ENCODE results near the gene SYK.

SYK gene

DNA sequence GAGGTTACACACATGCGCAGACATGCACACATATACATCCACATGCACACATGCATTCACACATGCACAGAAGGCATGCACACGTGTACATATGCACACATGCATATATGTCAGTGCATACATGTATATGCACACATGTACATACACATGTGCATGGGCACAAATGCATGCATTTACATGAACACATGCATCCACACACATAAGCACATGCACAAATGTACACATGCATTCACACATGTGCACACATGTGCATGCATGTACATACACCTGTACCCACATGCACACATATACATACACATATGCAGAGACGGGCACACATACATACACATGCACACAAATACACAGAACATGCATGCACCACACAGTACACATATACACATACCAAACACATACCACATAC, 97.7 kb downstream of the SYK start:
- Histone ChIP-seq H3K36me3 (ENCODE audit: control insufficient read depth, low read depth, low read length) (no peaks in the 10 kb centered on the region), H3K9me3 (ENCODE audit: control insufficient read depth, low read depth, low read length) (no peaks in the 10 kb centered on the region), H3K27me3 (ENCODE audit: control insufficient read depth, insufficient read depth, low read length) (no peaks in the 10 kb centered on the region), H3K27ac (ENCODE audit: low read length) (no peak overlapping the region), H3K4me1 (ENCODE audit: control insufficient read depth, low read depth, low read length) (peaks cover 12% of the 10 kb centered on the region), H3K9ac (ENCODE audit: low read length) (no peak overlapping the region), H3K4me3 (ENCODE audit: low read length) (no peak overlapping the region)

- H3K36me3 ChIP-seq (ENCODE audit: control insufficient read depth, low read depth, low read length) = no peaks in the 10 kb centered on the region
- H3K27me3 ChIP-seq (ENCODE audit: control insufficient read depth, insufficient read depth, low read length) = no peaks in the 10 kb centered on the region
- H3K27ac ChIP-seq (ENCODE audit: low read length) = no peak overlapping the region
- no peak overlapping the region for H3K9ac ChIP-seq (ENCODE audit: low read length)
- H3K9me3 ChIP-seq (ENCODE audit: control insufficient read depth, low read depth, low read length) = no peaks in the 10 kb centered on the region
- peaks cover 12% of the 10 kb centered on the region for H3K4me1 ChIP-seq (ENCODE audit: control insufficient read depth, low read depth, low read length)
- H3K4me3 ChIP-seq (ENCODE audit: low read length) = no peak overlapping the region
These were observed 98.5 kb downstream of the SYK start for GRCh38 chr9:90900130-90900529.

- Histone ChIP-seq H3K27ac (ENCODE audit: low read length) (no peak overlapping the region), H3K9me3 (ENCODE audit: control insufficient read depth, low read depth, low read length) (no peaks in the 10 kb centered on the region), H3K36me3 (ENCODE audit: control insufficient read depth, low read depth, low read length) (no peaks in the 10 kb centered on the region), H3K4me3 (ENCODE audit: low read length) (no peak overlapping the region), H3K27me3 (ENCODE audit: control insufficient read depth, insufficient read depth, low read length) (no peaks in the 10 kb centered on the region), H3K4me1 (ENCODE audit: control insufficient read depth, low read depth, low read length) (no peaks in the 10 kb centered on the region), H3K9ac (ENCODE audit: low read length) (no peak overlapping the region)
These were observed 100.3 kb downstream of the SYK start for GRCh38 chr9:90901933-90902332.

DNA sequence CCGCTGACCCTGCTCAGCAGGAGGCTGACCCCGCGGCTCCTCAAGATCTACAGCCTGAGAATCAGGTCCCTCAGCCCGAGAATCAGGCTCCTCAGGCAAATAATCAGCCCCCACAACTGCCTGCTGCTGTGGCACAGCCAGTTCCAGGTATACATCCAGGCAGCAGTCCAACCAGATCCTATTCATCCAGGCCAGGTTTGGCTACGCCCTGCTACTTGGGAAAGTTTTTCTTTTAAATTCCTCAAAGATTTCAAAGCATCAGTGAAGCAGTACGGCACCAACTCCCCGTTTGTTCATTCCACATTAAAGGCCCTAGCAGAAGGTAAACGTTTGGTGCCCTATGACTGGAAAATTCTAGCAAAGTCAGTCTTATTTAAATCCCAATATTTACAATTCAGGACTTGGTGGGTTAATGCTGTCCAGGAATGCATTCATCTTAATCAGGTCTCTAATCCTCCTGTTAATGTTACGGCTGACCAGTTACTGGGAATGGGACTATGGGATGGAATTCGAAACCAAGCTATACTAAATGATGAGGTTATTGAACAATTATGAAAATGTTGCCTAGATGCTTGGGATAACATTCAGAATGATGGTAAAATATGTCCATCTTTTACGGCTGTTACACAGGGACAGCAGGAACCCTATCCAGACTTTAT, 102.3 kb downstream of the SYK start:
- Histone ChIP-seq H3K27ac (ENCODE audit: low read length) (no peak overlapping the region), H3K4me3 (ENCODE audit: low read length) (no peak overlapping the region), H3K36me3 (ENCODE audit: control insufficient read depth, low read depth, low read length) (no peaks in the 10 kb centered on the region), H3K9me3 (ENCODE audit: control insufficient read depth, low read depth, low read length) (no peaks in the 10 kb centered on the region), H3K4me1 (ENCODE audit: control insufficient read depth, low read depth, low read length) (no peaks in the 10 kb centered on the region), H3K27me3 (ENCODE audit: control insufficient read depth, insufficient read depth, low read length) (no peaks in the 10 kb centered on the region), H3K9ac (ENCODE audit: low read length) (no peak overlapping the region)

- Histone ChIP-seq H3K4me1 (ENCODE audit: control insufficient read depth, low read depth, low read length) (no peaks in the 10 kb centered on the region), H3K9me3 (ENCODE audit: control insufficient read depth, low read depth, low read length) (no peaks in the 10 kb centered on the region), H3K36me3 (ENCODE audit: control insufficient read depth, low read depth, low read length) (no peaks in the 10 kb centered on the region), H3K27ac (ENCODE audit: low read length) (no peak overlapping the region), H3K27me3 (ENCODE audit: control insufficient read depth, insufficient read depth, low read length) (no peaks in the 10 kb centered on the region), H3K9ac (ENCODE audit: low read length) (no peak overlapping the region), H3K4me3 (ENCODE audit: low read length) (no peak overlapping the region)
These were observed 103.3 kb downstream of the SYK start for GRCh38 chr9:90904706-90905478.

DNA sequence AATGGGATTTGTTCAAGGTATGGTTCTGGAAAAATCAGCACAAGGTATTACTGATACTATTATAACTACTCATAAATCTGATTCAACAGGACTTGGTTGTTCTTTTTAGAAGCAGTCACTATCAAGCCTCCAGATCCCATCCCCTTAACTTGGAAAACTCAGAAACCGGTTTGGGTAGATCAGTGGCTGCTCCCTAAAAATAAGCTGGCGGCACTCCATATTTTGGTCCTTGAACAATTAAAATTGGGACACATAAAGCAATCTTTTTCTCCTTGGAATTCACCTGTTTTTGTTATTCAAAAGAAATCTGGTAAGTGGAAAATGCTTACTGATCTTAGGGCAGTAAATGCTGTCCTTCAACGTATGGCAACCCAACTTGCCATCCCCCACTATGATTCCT, 104.2 kb downstream of the SYK start:
- H3K4me3 ChIP-seq (ENCODE audit: low read length) = no peak overlapping the region
- H3K9me3 ChIP-seq (ENCODE audit: control insufficient read depth, low read depth, low read length) = no peaks in the 10 kb centered on the region
- H3K4me1 ChIP-seq (ENCODE audit: control insufficient read depth, low read depth, low read length) = no peaks in the 10 kb centered on the region
- no peak overlapping the region for H3K9ac ChIP-seq (ENCODE audit: low read length)
- H3K27ac ChIP-seq (ENCODE audit: low read length) = no peak overlapping the region
- H3K27me3 ChIP-seq (ENCODE audit: control insufficient read depth, insufficient read depth, low read length) = no peaks in the 10 kb centered on the region
- no peaks in the 10 kb centered on the region for H3K36me3 ChIP-seq (ENCODE audit: control insufficient read depth, low read depth, low read length)

DNA sequence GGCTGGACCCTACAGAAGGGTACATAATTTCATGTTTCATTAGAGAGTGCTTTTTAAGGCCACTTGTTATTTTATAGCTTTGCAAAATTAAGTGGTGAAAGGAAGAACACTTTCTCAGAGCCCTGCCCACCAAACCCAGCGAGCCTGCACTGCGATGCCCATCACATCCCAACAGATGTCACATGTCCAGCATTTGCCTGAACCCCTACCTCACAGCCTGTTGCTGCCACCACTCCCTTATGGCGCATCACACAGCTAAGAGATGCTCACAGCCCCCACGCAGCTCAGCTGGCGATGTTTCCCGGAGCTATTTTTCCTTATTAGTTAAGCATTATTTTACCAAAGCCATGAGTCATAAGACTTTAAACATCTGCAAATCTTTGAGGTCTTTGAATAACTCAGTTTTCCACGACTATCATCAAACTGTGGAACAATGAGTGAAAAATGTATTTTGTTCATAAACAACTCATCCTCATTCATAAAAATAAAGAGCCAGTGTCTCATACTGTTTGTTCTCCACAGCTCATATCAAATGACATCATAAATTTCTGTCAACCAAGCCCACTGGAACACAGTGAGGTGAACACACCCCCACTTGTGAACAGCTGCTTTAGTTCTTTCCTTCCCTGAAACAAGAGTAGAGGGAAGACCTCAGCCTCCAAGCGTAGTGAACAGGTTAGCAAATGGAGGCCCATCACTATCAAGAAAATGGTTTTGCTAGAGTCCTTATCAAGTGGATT, 104.9 kb downstream of the SYK start:
- no peaks in the 10 kb centered on the region for H3K4me1 ChIP-seq (ENCODE audit: control insufficient read depth, low read depth, low read length)
- H3K9me3 ChIP-seq (ENCODE audit: control insufficient read depth, low read depth, low read length) = no peaks in the 10 kb centered on the region
- no peaks in the 10 kb centered on the region for H3K27me3 ChIP-seq (ENCODE audit: control insufficient read depth, insufficient read depth, low read length)
- H3K4me3 ChIP-seq (ENCODE audit: low read length) = no peak overlapping the region
- no peak overlapping the region for H3K9ac ChIP-seq (ENCODE audit: low read length)
- no peak overlapping the region for H3K27ac ChIP-seq (ENCODE audit: low read length)
- no peaks in the 10 kb centered on the region for H3K36me3 ChIP-seq (ENCODE audit: control insufficient read depth, low read depth, low read length)

DNA sequence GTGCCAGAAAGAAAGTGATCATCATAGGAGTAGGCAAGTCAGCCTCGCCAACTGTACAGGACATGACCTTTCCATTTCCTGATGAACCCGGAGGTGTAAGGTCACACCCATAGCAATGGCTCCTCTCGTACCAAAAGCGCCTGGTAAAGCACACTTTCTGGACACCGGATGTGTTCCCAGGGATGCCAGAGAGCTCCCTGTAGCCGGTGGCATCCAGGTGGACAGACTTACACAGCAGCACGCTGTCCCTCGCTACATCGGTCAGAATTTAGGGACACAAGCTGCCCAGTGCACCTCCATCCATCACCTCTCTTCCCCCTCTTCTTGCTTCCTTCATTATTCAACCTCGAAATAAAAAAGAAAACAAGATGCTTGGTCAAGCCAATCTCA, 105.4 kb downstream of the SYK start:
- Histone ChIP-seq H3K36me3 (ENCODE audit: control insufficient read depth, low read depth, low read length) (no peaks in the 10 kb centered on the region), H3K9me3 (ENCODE audit: control insufficient read depth, low read depth, low read length) (no peaks in the 10 kb centered on the region), H3K4me3 (ENCODE audit: low read length) (no peak overlapping the region), H3K4me1 (ENCODE audit: control insufficient read depth, low read depth, low read length) (no peaks in the 10 kb centered on the region), H3K27ac (ENCODE audit: low read length) (no peak overlapping the region), H3K27me3 (ENCODE audit: control insufficient read depth, insufficient read depth, low read length) (no peaks in the 10 kb centered on the region), H3K9ac (ENCODE audit: low read length) (no peak overlapping the region)

- Histone ChIP-seq H3K27ac (ENCODE audit: low read length) (no peak overlapping the region), H3K36me3 (ENCODE audit: control insufficient read depth, low read depth, low read length) (no peaks in the 10 kb centered on the region), H3K9me3 (ENCODE audit: control insufficient read depth, low read depth, low read length) (no peaks in the 10 kb centered on the region), H3K4me3 (ENCODE audit: low read length) (no peak overlapping the region), H3K27me3 (ENCODE audit: control insufficient read depth, insufficient read depth, low read length) (no peaks in the 10 kb centered on the region), H3K9ac (ENCODE audit: low read length) (no peak overlapping the region), H3K4me1 (ENCODE audit: control insufficient read depth, low read depth, low read length) (no peaks in the 10 kb centered on the region)
These were observed 106.2 kb downstream of the SYK start for GRCh38 chr9:90907790-90908189.

- Histone ChIP-seq H3K27me3 (ENCODE audit: control insufficient read depth, insufficient read depth, low read length) (no peaks in the 10 kb centered on the region), H3K27ac (ENCODE audit: low read length) (no peak overlapping the region), H3K36me3 (ENCODE audit: control insufficient read depth, low read depth, low read length) (no peaks in the 10 kb centered on the region), H3K9ac (ENCODE audit: low read length) (no peak overlapping the region), H3K4me3 (ENCODE audit: low read length) (no peak overlapping the region), H3K9me3 (ENCODE audit: control insufficient read depth, low read depth, low read length) (no peaks in the 10 kb centered on the region), H3K4me1 (ENCODE audit: control insufficient read depth, low read depth, low read length) (no peaks in the 10 kb centered on the region)
These were observed 107.6 kb downstream of the SYK start for GRCh38 chr9:90909225-90909624.

- no peaks in the 10 kb centered on the region for H3K4me1 ChIP-seq (ENCODE audit: control insufficient read depth, low read depth, low read length)
- no peaks in the 10 kb centered on the region for H3K9me3 ChIP-seq (ENCODE audit: control insufficient read depth, low read depth, low read length)
- no peaks in the 10 kb centered on the region for H3K36me3 ChIP-seq (ENCODE audit: control insufficient read depth, low read depth, low read length)
- H3K27ac ChIP-seq (ENCODE audit: low read length) = no peak overlapping the region
- no peaks in the 10 kb centered on the region for H3K27me3 ChIP-seq (ENCODE audit: control insufficient read depth, insufficient read depth, low read length)
- H3K4me3 ChIP-seq (ENCODE audit: low read length) = no peak overlapping the region
- H3K9ac ChIP-seq (ENCODE audit: low read length) = no peak overlapping the region
These were observed 108.2 kb downstream of the SYK start for GRCh38 chr9:90909747-90910283.

All from iPS-18a (cell line).